Ovary (tissue), 3 donors: ENCODE results near the gene SGCD.

Experiments
- EP300 ChIP-seq: sonication (generic); formaldehyde crosslinking; IDR thresholded peaks from one replicate; pipeline ENCODE4 v1.6.1; 2017; ENCODE audit warnings: antibody characterized with exemption
- POLR2A ChIP-seq: fragments of 450-650 bp; IDR thresholded peaks from one replicate; pipeline ENCODE4 v1.6.1; 2017; ENCODE audit warnings: antibody characterized with exemption, mild to moderate bottlenecking, moderate library complexity
- TF ChIP-seq, protein P1 (sequence below), 3 donors: fragments of 450-650 bp in 2 of 3; fragments of 200-600 bp in 1 of 3; IDR thresholded peaks; one replicate each; pipeline versions ENCODE4 v1.5.1 to v1.8.0; 2016 to 2022; ENCODE audit warnings: antibody characterized with exemption in 3 of 3, mild to moderate bottlenecking in 1 of 3
- donor health status: DM: no; HTN: no; CAD: no.

DNA sequence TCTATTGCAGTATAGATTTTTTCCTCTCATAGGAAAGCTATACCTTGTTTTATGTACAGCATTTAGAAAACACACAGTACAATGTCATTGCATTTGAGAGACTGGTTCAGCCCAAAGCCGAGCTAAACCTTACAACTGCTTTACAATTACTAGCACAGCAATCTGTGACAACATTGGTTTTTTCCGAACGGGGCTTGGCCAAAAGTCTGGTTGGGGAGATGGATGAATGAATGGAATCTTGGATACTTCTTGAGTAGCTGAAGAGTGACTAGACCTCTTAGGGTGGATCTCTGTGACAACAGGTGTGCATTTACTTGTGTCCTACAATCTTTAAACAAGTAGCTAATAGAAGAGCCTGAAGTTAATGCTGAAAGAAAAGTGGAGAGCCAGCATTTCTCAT lies 1.2 kb downstream of the SGCD start:
- TF ChIP-seq POLR2A (no peak), EP300 (no peak)
- TF ChIP-seq, protein P1, sequence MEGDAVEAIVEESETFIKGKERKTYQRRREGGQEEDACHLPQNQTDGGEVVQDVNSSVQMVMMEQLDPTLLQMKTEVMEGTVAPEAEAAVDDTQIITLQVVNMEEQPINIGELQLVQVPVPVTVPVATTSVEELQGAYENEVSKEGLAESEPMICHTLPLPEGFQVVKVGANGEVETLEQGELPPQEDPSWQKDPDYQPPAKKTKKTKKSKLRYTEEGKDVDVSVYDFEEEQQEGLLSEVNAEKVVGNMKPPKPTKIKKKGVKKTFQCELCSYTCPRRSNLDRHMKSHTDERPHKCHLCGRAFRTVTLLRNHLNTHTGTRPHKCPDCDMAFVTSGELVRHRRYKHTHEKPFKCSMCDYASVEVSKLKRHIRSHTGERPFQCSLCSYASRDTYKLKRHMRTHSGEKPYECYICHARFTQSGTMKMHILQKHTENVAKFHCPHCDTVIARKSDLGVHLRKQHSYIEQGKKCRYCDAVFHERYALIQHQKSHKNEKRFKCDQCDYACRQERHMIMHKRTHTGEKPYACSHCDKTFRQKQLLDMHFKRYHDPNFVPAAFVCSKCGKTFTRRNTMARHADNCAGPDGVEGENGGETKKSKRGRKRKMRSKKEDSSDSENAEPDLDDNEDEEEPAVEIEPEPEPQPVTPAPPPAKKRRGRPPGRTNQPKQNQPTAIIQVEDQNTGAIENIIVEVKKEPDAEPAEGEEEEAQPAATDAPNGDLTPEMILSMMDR (IDR thresholded peaks at IDR 0.05), result no peak
